K562 (cell line): ENCODE data around the gene DTWD2. TPM values are rescaled to one million over a fixed set of nuclear protein-coding genes. Genes with fewer than 3 reads are reported as not detected.

Experiments
- BCL6 ChIP-seq: fragments of 250-450 bp; sonication (Bioruptor Pico); IDR thresholded peaks from 2 replicates; pipeline ENCODE4 v1.4.0; 2020
- BRD4 ChIP-seq: fragments of 200-600 bp; sonication (generic); IDR thresholded peaks from 2 replicates; pipeline ENCODE4 v1.6.1; 2017; ENCODE audit warnings: inconsistent platforms
- CHD7 ChIP-seq: fragments of 200-600 bp; sonication (generic); IDR thresholded peaks from one replicate; pipeline ENCODE4 v1.6.1; 2012; ENCODE audit warnings: mild to moderate bottlenecking, low read depth, low read length, inconsistent platforms
- FOXP4 ChIP-seq: sonication (generic); formaldehyde crosslinking; IDR thresholded peaks from 2 replicates; pipeline ENCODE4 v1.8.0; 2022; ENCODE audit warnings: mild to moderate bottlenecking, missing genetic modification reagents, borderline replicate concordance
- MEF2D ChIP-seq: conservative IDR thresholded peaks from 2 replicates; pipeline ENCODE4 v1.6.1; 2016; ENCODE audit warnings: low read depth, missing genetic modification characterization, missing compliant biosample characterization
- MTA3 ChIP-seq: fragments of 450-650 bp; formaldehyde crosslinking; IDR thresholded peaks from 2 replicates; pipeline ENCODE4 v1.6.1; 2017; ENCODE audit warnings: mild to moderate bottlenecking, borderline replicate concordance
- NELFE ChIP-seq: IDR thresholded peaks from 2 replicates; pipeline ENCODE4 v1.6.1; 2011; ENCODE audit warnings: mild to moderate bottlenecking; ENCODE audit not compliant: insufficient read depth, insufficient read length
- PHF21A ChIP-seq: fragments of 450-650 bp; IDR thresholded peaks from 2 replicates; pipeline ENCODE4 v1.6.1; 2017; ENCODE audit warnings: low read depth, borderline replicate concordance
- SIN3B ChIP-seq: fragments of 450-650 bp; IDR thresholded peaks from 2 replicates; pipeline ENCODE4 v1.6.1; 2017; ENCODE audit warnings: low read depth, mild to moderate bottlenecking, moderate library complexity
- ZFP91 ChIP-seq: sonication (generic); formaldehyde crosslinking; IDR thresholded peaks from 2 replicates; pipeline ENCODE4 v1.8.0; 2022; ENCODE audit warnings: mild to moderate bottlenecking, missing genetic modification reagents
- ZNF699 ChIP-seq: fragments of 250-450 bp; sonication (Bioruptor Pico); IDR thresholded peaks from 2 replicates; pipeline ENCODE4 v1.8.0; 2021; ENCODE audit warnings: mild to moderate bottlenecking, moderate library complexity; ENCODE audit not compliant: insufficient replicate concordance
- ZNF780A ChIP-seq: fragments of 250-450 bp; sonication (Bioruptor Pico); IDR thresholded peaks from 2 replicates; pipeline ENCODE4 v1.5.0; 2021; ENCODE audit warnings: mild to moderate bottlenecking
- polyA plus RNA-seq, 8 experiments: library from polyadenylated mRNA; depleted of rRNA in 4 of 8; stranded (reverse) in 5 of 8; unstranded in 3 of 8; fragments of >200 nt; fragmentation: Nextera tagmentation in 2 of 8; fragmentation: Illumina TruSeq in 1 of 8; extraction: Ambion mirVana in 2 of 8; extraction: Trizol in 1 of 8; gene quantifications; 2 replicates each; pipeline versions ENCODE4 v1.2.1 to v1.2.3, GENCODE V29; 2011 to 2014; ENCODE audit warnings: inconsistent platforms in 1 of 8, missing spikeins in 1 of 8
- total RNA-seq, 7 experiments: library from RNA; depleted of rRNA in 6 of 7; stranded (reverse); fragments of >200 nt in 6 of 7; fragmentation: Illumina TruSeq in 2 of 7; extraction: Trizol in 2 of 7; gene quantifications; 2 replicates each; pipeline versions ENCODE4 v1.2.1 to v1.2.3, GENCODE V29; 2011 to 2021; ENCODE audit warnings: low replicate concordance in 1 of 7

Gene DTWD2
- total and polyA plus RNA-seq, 9 of the 15 experiments (the other 6 are each of a cell fraction or from before 2014, with no cell fraction given), result 0.99 to 10.8 (median 4.1) TPM

- no peak for TF ChIP-seq CHD7
- TF ChIP-seq ZFP91 (CRISPR knock-in tag), result no peak
- TF ChIP-seq BRD4, result no peak
- peak; percentile 38; the same call in 1 of the 2 replicates for TF ChIP-seq FOXP4 (CRISPR knock-in tag)
- TF ChIP-seq ZNF780A (CRISPR knock-in tag), result no peak
- peak; percentile 92; the same call in 1 of the 2 replicates for TF ChIP-seq MTA3
- TF ChIP-seq MEF2D (tag), result no peak
- TF ChIP-seq PHF21A, result 0 out of 2 replicates have a peak, but pooled peaks have one; percentile 25
- no peak for TF ChIP-seq NELFE
- TF ChIP-seq SIN3B, result peak; percentile 84
- no peak for TF ChIP-seq ZNF699 (CRISPR knock-in tag)
- TF ChIP-seq BCL6, result no peak
These were observed at the start of gene DTWD2 (continued) for GRCh38 chr5:118987988-118988865.
